ENCODE measurements around the gene MESP2.

MESP2 gene

GRCh38 chr15:89743011-89743410 is 33.1 kb upstream of the MESP2 start:
- Histone ChIP-seq H3K9me2 (ENCODE audit: low read depth, low read length) (no peaks in the 10 kb centered on the region), H3K9ac (ENCODE audit: low read length) (no peak overlapping the region), H3K27ac (ENCODE audit: low read depth, low read length, poor library complexity, severe bottlenecking) (no peak overlapping the region), H2AFZ (ENCODE audit: low read length) (no peak overlapping the region), H3K4me2 (ENCODE audit: low read length) (no peak overlapping the region), H3F3A (ENCODE audit: insufficient read depth, low read length) (no peaks in the 10 kb centered on the region), H3K4me3 (ENCODE audit: low read depth, low read length, poor library complexity, severe bottlenecking) (no peak overlapping the region), H3K79me2 (ENCODE audit: insufficient read depth, low read length) (no peaks in the 10 kb centered on the region), H3K4me1 (ENCODE audit: insufficient read depth, low read length, severe bottlenecking) (no peaks in the 10 kb centered on the region), H3K9me3 (ENCODE audit: low read length) (no peaks in the 10 kb centered on the region), H3K36me3 (ENCODE audit: insufficient read depth, low read length) (no peaks in the 10 kb centered on the region), H3K27me3 (ENCODE audit: insufficient read depth, low read length) (no peaks in the 10 kb centered on the region; the same call in none of the 2 replicates), H4K20me1 (ENCODE audit: insufficient read depth, low read length) (no peaks in the 10 kb centered on the region)
- no peak for TF ChIP-seq EZH2 (IDR thresholded peaks at IDR 0.05; ENCODE audit: borderline replicate concordance, low read length)
- no peak for TF ChIP-seq CTCF (IDR thresholded peaks at IDR 0.05; ENCODE audit: low read length)

DNA sequence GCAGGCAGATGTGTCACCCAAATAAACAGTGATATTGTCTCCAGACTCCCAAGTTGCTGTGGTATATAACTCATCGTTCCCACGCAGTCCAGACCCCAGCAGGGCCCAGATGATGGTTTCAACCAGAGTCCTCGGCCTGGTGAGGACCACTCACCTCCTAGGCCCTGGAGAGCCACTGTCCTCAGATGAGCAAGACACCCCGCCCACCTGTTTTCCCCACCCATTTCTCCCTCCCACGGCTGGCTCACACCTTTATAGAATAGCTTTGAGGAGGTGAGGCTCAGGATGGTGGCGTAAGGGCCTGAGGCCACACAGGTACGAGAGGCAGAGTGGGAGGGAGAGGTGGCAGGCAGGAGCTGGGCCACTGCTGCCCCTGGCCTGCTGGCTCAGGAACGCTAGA is 32.5 kb upstream of the MESP2 start:
- H3K9ac ChIP-seq (ENCODE audit: low read length): no peak overlapping the region
- no peaks in the 10 kb centered on the region for H3K9me2 ChIP-seq (ENCODE audit: low read depth, low read length)
- H3K27ac ChIP-seq (ENCODE audit: low read depth, low read length, poor library complexity, severe bottlenecking): no peak overlapping the region
- TF ChIP-seq EZH2 (IDR thresholded peaks at IDR 0.05; ENCODE audit: borderline replicate concordance, low read length): no peak
- no peak for TF ChIP-seq CTCF (IDR thresholded peaks at IDR 0.05; ENCODE audit: low read length)
- no peaks in the 10 kb centered on the region for H3K79me2 ChIP-seq (ENCODE audit: insufficient read depth, low read length)
- H3F3A ChIP-seq (ENCODE audit: insufficient read depth, low read length): no peaks in the 10 kb centered on the region
- no peaks in the 10 kb centered on the region; the same call in none of the 2 replicates for H3K27me3 ChIP-seq (ENCODE audit: insufficient read depth, low read length)
- H3K4me3 ChIP-seq (ENCODE audit: low read depth, low read length, poor library complexity, severe bottlenecking): no peak overlapping the region
- no peaks in the 10 kb centered on the region for H3K4me1 ChIP-seq (ENCODE audit: insufficient read depth, low read length, severe bottlenecking)
- H3K9me3 ChIP-seq (ENCODE audit: low read length): no peaks in the 10 kb centered on the region
- no peak overlapping the region for H2AFZ ChIP-seq (ENCODE audit: low read length)
- no peaks in the 10 kb centered on the region for H3K36me3 ChIP-seq (ENCODE audit: insufficient read depth, low read length)
- no peaks in the 10 kb centered on the region for H4K20me1 ChIP-seq (ENCODE audit: insufficient read depth, low read length)
- H3K4me2 ChIP-seq (ENCODE audit: low read length): no peak overlapping the region

DNA sequence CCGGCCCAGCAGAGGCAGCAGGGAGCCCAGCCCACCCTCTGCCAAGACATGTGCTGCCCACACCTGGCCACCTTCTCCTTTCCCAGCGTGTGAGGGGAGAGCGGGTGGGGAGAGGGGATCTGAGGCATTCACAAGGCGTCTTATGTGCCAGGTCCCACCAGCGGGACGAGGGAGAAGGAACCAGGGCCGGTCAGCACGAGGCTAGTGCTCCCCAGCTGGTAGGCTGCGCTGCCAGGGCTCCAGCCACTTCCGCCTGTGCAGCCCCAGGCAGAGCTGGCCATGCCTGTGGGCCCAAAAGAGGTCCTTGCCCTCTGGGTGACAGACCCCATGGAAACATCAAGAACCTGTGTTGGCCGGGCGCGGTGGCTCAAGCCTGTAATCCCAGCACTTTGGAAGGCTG is 31.0 kb upstream of the MESP2 start:
- Histone ChIP-seq H4K20me1 (ENCODE audit: insufficient read depth, low read length) (no peaks in the 10 kb centered on the region), H3F3A (ENCODE audit: insufficient read depth, low read length) (no peaks in the 10 kb centered on the region), H3K4me2 (ENCODE audit: low read length) (no peak overlapping the region), H3K9me2 (ENCODE audit: low read depth, low read length) (no peaks in the 10 kb centered on the region), H3K79me2 (ENCODE audit: insufficient read depth, low read length) (no peaks in the 10 kb centered on the region), H3K27me3 (ENCODE audit: insufficient read depth, low read length) (no peaks in the 10 kb centered on the region; the same call in none of the 2 replicates), H3K9ac (ENCODE audit: low read length) (no peak overlapping the region), H2AFZ (ENCODE audit: low read length) (no peak overlapping the region), H3K27ac (ENCODE audit: low read depth, low read length, poor library complexity, severe bottlenecking) (no peak overlapping the region), H3K4me3 (ENCODE audit: low read depth, low read length, poor library complexity, severe bottlenecking) (no peak overlapping the region), H3K4me1 (ENCODE audit: insufficient read depth, low read length, severe bottlenecking) (peaks cover under 1% of the 10 kb centered on the region), H3K9me3 (ENCODE audit: low read length) (no peaks in the 10 kb centered on the region), H3K36me3 (ENCODE audit: insufficient read depth, low read length) (no peaks in the 10 kb centered on the region)
- TF ChIP-seq CTCF (IDR thresholded peaks at IDR 0.05; ENCODE audit: low read length): no peak
- no peak for TF ChIP-seq EZH2 (IDR thresholded peaks at IDR 0.05; ENCODE audit: borderline replicate concordance, low read length)

Data from OCI-LY1 (cell line).